WI38 (cell line): ENCODE measurements around the gene ANKRD23.

ENCODE experiments used
- H3K4me3 ChIP-seq: 2 replicates; pipeline ENCODE4 v1.5.1; 2011; ENCODE audit warnings: low read depth, mild to moderate bottlenecking, control low read depth, low read length
- CTCF ChIP-seq: IDR thresholded peaks from 2 replicates; pipeline ENCODE4 v1.5.1; 2012; ENCODE audit warnings: low read depth, mild to moderate bottlenecking, control low read depth, low read length

Gene ANKRD23

GRCh38 chr2:96875498-96876268, 31.9 kb upstream of the ANKRD23 start:
- no peak overlapping the region for H3K4me3 ChIP-seq
- no peak for TF ChIP-seq CTCF

GRCh38 chr2:96874198-96874831, 30.5 kb upstream of the ANKRD23 start:
- H3K4me3 ChIP-seq, result no peak overlapping the region
- TF ChIP-seq CTCF, result no peak

GRCh38 chr2:96873651-96874096, 29.9 kb upstream of the ANKRD23 start:
- H3K4me3 ChIP-seq, result no peak overlapping the region
- TF ChIP-seq CTCF, result no peak

- no peak overlapping the region for H3K4me3 ChIP-seq
- TF ChIP-seq CTCF, result no peak
Observed at GRCh38 chr2:96872591-96873349, 28.9 kb upstream of the ANKRD23 start.

- no peak for TF ChIP-seq CTCF
Observed at GRCh38 chr2:96870626-96871255, 26.9 kb upstream of the ANKRD23 start.

GRCh38 chr2:96869822-96870625, 26.2 kb upstream of the ANKRD23 start, which contains the start of gene SEMA4C:
TSS of gene SEMA4C (minus strand) at chr2:96870080. CDS start at chr2:96867886, 2,194 bp downstream.
- peak within 1 kb of the TSS; percentile 87 for H3K4me3 ChIP-seq
- TF ChIP-seq CTCF, result no peak

More at GRCh38 chr2:96870626-96871255, 26.9 kb upstream of the ANKRD23 start:
- H3K4me3 ChIP-seq, result peak overlapping the region; percentile 87
